HepG2 (cell line): ENCODE measurements around the gene SLC35F3. TPM values are rescaled to one million over a fixed set of nuclear protein-coding genes. Genes with fewer than 3 reads are reported as not detected.

Experiments
- ATAC-seq: fragments of 200-7000 bp; cut with Tn5 transposase; 3 replicates; pipeline ENCODE4 v1.9.1; 2020; ENCODE audit warnings: mild to moderate bottlenecking, moderate library complexity
- BruUV-seq: library from RNA; stranded (reverse); fragments of 400-500 nt; replicated peaks from 2 replicates; lab custom pipeline; 2021; lab: Mats Ljungman, UMichigan
- CTCF ChIA-PET: fragments of 300-600 bp; formaldehyde crosslinking; extraction: SDS; loops from one replicate; lab custom pipeline; 2021; ENCODE audit warnings: low total read pairs, inconsistent platforms, low intra/inter-chr PET ratio; lab: Yijun Ruan, JAX
- POLR2A ChIA-PET: fragments of 350-600 bp; sonication (Branson Sonifier 250); formaldehyde crosslinking; loops from one replicate; lab custom pipeline; 2020; ENCODE audit warnings: antibody characterized with exemption, inconsistent platforms; lab: Yijun Ruan, JAX
- DNase-seq: peaks from one replicate; pipeline ENCODE4 v3.0.0-alpha.2; 2015; ENCODE audit warnings: low spot score
- FAIRE-seq: peaks from 3 replicates; lab custom pipeline; 2011; peaks lifted over from hg19 to GRCh38; lab: Jason Lieb, UNC
- H2AFZ ChIP-seq: one replicate; pipeline ENCODE4 v1.6.1; 2011; ENCODE audit warnings: low read length, inconsistent platforms
- H3K27ac ChIP-seq: fragments of 300-600 bp; 3 replicates; pipeline ENCODE4 v1.8.0; 2011; ENCODE audit warnings: mixed run types, mild to moderate bottlenecking, mixed read lengths, low read length, inconsistent platforms; ENCODE audit not compliant: insufficient read depth; ENCODE audit errors: extremely low read length
- H3K27me3 ChIP-seq, 2 experiments: fragments of 200-600 bp in 1 of 2; 2 replicates in 1 of 2; 3 replicates in 1 of 2; pipeline versions ENCODE4 v1.6.0 to v1.8.0; 2011; ENCODE audit warnings: low read length in 2 of 2, mild to moderate bottlenecking in 2 of 2, moderate library complexity in 2 of 2, inconsistent platforms in 1 of 2; ENCODE audit not compliant: insufficient read depth in 2 of 2, control insufficient read depth in 1 of 2
- H3K36me3 ChIP-seq, 2 experiments: fragments of 200-600 bp in 1 of 2; replicated peaks in 1 of 2; 2 replicates in 1 of 2; 3 replicates in 1 of 2; pipeline versions ENCODE4 v1.5.1 to v1.8.0; 2011; ENCODE audit warnings: low read length in 2 of 2, inconsistent platforms in 1 of 2; ENCODE audit not compliant: insufficient read depth in 2 of 2, control insufficient read depth in 1 of 2
- H3K4me1 ChIP-seq: 2 replicates; pipeline ENCODE4 v1.5.1; 2012; ENCODE audit warnings: low read length, inconsistent platforms; ENCODE audit not compliant: insufficient read depth
- H3K4me2 ChIP-seq: 2 replicates; pipeline ENCODE4 v1.6.0; 2011; ENCODE audit warnings: low read depth, low read length, inconsistent platforms
- H3K4me3 ChIP-seq, 3 experiments: fragments of 200-600 bp in 1 of 3; sonication (generic), shearing (Covaris generic) in 1 of 3; replicated peaks in 1 of 3; 2 replicates each; pipeline ENCODE4 v1.5.1; 2011 to 2016; ENCODE audit warnings: low read length in 3 of 3, inconsistent platforms in 2 of 3, low read depth in 2 of 3, mild to moderate bottlenecking in 2 of 3, control low read depth in 1 of 3, mixed read lengths in 1 of 3; ENCODE audit not compliant: insufficient read depth in 1 of 3
- H3K79me2 ChIP-seq: one replicate; pipeline ENCODE4 v1.6.1; 2011; ENCODE audit warnings: low read length, inconsistent platforms; ENCODE audit not compliant: insufficient read depth
- H3K9ac ChIP-seq: 2 replicates; pipeline ENCODE4 v1.6.0; 2011; ENCODE audit warnings: mild to moderate bottlenecking, low read depth, low read length, inconsistent platforms; ENCODE audit not compliant: insufficient read depth
- H3K9me3 ChIP-seq: 2 replicates; pipeline ENCODE4 v1.5.1; 2012; ENCODE audit warnings: mild to moderate bottlenecking, low read length
- H4K20me1 ChIP-seq: 2 replicates; pipeline ENCODE4 v1.6.0; 2011; ENCODE audit warnings: inconsistent platforms, mild to moderate bottlenecking, low read length, moderate library complexity; ENCODE audit not compliant: insufficient read depth
- NR1H2 ChIP-seq: sonication (generic); formaldehyde crosslinking; IDR thresholded peaks from 2 replicates; pipeline ENCODE4 v1.8.1; 2022; ENCODE audit warnings: low read depth, missing genetic modification reagents, borderline replicate concordance
- SP140L ChIP-seq: sonication (generic); formaldehyde crosslinking; IDR thresholded peaks from 2 replicates; pipeline ENCODE4 v1.4.0; 2020; ENCODE audit warnings: missing genetic modification reagents, borderline replicate concordance
- ZNF138 ChIP-seq: sonication (generic); formaldehyde crosslinking; IDR thresholded peaks from 2 replicates; pipeline ENCODE4 v1.5.0; 2020; ENCODE audit warnings: mild to moderate bottlenecking, low read depth, missing genetic modification reagents
- ZNF567 ChIP-seq: sonication (generic); formaldehyde crosslinking; IDR thresholded peaks from 2 replicates; pipeline ENCODE4 v1.8.1; 2023; ENCODE audit warnings: mild to moderate bottlenecking, missing genetic modification reagents, borderline replicate concordance
- WGBS: methylation state at CpG from one replicate; pipeline ENCODE4 v1.1.6; 2017; ENCODE audit warnings: low lambda C conversion rate; 5-methylcytosine and 5-hydroxymethylcytosine counted together
- in situ Hi-C: cut with HindIII; loops from 2 replicates; pipeline ENCODE4 v1.10.0; 2017; ENCODE audit warnings: low pct_unique_long_range_greater_than_20kb; ENCODE audit not compliant: extremely low pct_ligation_motif_present
- intact Hi-C: fragments of 100-400 bp; cut with micrococcal nuclease; formaldehyde crosslinking; loops from one replicate; pipeline ENCODE4 v1.10.0; 2022; ENCODE audit not compliant: unreplicated experiment
- polyA plus RNA-seq, 8 experiments: library from polyadenylated mRNA; depleted of rRNA in 3 of 8; stranded (reverse) in 7 of 8; unstranded in 1 of 8; fragments of >200 nt; fragmentation: Illumina TruSeq in 4 of 8; extraction: Trizol in 4 of 8; gene quantifications; 2 replicates each; pipeline versions ENCODE4 v1.2.1 to v1.2.3, GENCODE V29; 2011 to 2016; ENCODE audit warnings: low read depth in 4 of 8, missing spikeins in 1 of 8, mixed read lengths in 1 of 8; ENCODE audit not compliant: insufficient read depth in 1 of 8
- total RNA-seq, 5 experiments: library from RNA; depleted of rRNA; stranded (reverse); fragments of >200 nt; fragmentation: Illumina TruSeq; extraction: Trizol; gene quantifications; 2 replicates each; pipeline ENCODE4 v1.2.3, GENCODE V29; 2016; ENCODE audit warnings: low read depth in 1 of 5
- TF ChIP-seq, protein P1 (sequence below): sonication (generic); formaldehyde crosslinking; IDR thresholded peaks from 2 replicates; pipeline ENCODE4 v1.5.0; 2020; ENCODE audit warnings: mild to moderate bottlenecking, missing genetic modification reagents, moderate library complexity

Gene SLC35F3
- total and polyA plus RNA-seq, 2 of the 13 experiments (the other 11 are each of a cell fraction or from before 2014, with no cell fraction given): not detected

DNA sequence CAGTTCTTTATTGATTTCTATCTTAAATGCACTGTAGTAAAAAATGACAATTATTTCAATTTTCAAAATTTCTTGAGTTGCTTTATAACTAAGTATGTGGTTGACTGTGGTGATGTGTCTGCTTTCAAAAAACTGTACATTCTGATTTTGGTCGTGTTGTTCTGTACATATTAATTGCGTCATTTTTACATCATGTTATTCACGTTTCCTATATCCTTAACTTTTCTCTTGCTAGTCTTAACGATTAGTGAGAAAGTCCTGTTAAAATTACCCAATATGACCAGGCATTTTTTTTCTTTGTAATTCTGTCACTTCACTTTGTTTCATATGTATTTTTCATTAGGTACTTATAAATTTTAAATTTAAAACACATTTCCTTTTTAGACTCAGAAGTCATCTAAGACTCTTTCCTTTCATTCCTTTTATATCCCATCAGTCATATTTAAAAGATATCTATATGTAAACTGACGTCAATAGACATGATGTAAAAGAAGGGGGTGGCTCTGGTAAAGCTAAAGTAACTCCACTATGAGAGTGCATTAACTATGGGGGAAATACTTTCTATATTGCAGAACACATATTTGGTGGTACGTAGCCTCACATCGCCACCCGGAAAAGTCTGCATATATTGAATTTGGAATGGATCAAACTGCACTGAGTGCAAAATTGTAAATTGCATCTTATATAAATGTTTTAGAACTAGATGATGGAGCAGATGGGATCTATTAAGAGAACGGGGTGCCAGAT is 467.7 kb downstream of the SLC35F3 start:
- Histone ChIP-seq H3K4me1 (peaks cover 43% of the 10 kb centered on the region), H3K27me3 (no peaks in the 10 kb centered on the region; a peak in 1 of 5 replicates), H3K4me3 (peak overlapping the region; percentile 76 to 89 (median 80); a peak in 5 of 6 replicates), H2AFZ (no peak overlapping the region), H3K27ac (peak overlapping the region; percentile 94), H3K9ac (peak overlapping the region; percentile 94)
- in situ Hi-C loops: no loop called here
- 54% methylated on average over 9 of the region's 9 CpGs for WGBS
- POLR2A ChIA-PET: interaction anchor here (0.7 to 2.3 kb wide), 10 partner anchors 8 to 238 kb away, joined by 3 to 37 read pairs (median 6); partner anchors contain the start of gene IRF2BP2
- ATAC-seq: no peak
- CTCF ChIA-PET: no interaction called here
- no peak for TF ChIP-seq NR1H2
- TF ChIP-seq SP140L (CRISPR knock-in tag): no peak
- TF ChIP-seq, protein P1, sequence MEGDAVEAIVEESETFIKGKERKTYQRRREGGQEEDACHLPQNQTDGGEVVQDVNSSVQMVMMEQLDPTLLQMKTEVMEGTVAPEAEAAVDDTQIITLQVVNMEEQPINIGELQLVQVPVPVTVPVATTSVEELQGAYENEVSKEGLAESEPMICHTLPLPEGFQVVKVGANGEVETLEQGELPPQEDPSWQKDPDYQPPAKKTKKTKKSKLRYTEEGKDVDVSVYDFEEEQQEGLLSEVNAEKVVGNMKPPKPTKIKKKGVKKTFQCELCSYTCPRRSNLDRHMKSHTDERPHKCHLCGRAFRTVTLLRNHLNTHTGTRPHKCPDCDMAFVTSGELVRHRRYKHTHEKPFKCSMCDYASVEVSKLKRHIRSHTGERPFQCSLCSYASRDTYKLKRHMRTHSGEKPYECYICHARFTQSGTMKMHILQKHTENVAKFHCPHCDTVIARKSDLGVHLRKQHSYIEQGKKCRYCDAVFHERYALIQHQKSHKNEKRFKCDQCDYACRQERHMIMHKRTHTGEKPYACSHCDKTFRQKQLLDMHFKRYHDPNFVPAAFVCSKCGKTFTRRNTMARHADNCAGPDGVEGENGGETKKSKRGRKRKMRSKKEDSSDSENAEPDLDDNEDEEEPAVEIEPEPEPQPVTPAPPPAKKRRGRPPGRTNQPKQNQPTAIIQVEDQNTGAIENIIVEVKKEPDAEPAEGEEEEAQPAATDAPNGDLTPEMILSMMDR (CRISPR knock-in tag): no peak
- no peak for TF ChIP-seq ZNF138 (CRISPR knock-in tag)
- TF ChIP-seq ZNF567: no peak
- TF ChIP-seq, all 625 proteins: peak for 0
- Histone ChIP-seq H3K9me3 (no peaks in the 10 kb centered on the region), H3K4me2 (peak overlapping the region; percentile 79), H4K20me1 (no peaks in the 10 kb centered on the region), H3K36me3 (peaks cover 3 to 16% of the 10 kb centered on the region in 2 experiments; a peak in 3 of 5 replicates), H3K79me2 (peaks cover 30% of the 10 kb centered on the region)
- FAIRE-seq: no peak
- BruUV-seq: no TSS peak
- DNase-seq: no peak
- intact Hi-C loops: loop anchor here (5.0 kb wide), 1 partner anchor 60 kb away; no protein-coding TSS in a partner anchor
